Ovary (tissue), 9 donors: ENCODE results near the gene C9. TPM values are rescaled to one million over a fixed set of nuclear protein-coding genes. Genes with fewer than 3 reads are reported as not detected.

Experiments used
- DNase-seq, 5 donors: peaks; one replicate each; pipeline ENCODE4 v3.0.0-alpha.2; 2019 to 2020
- H3K27ac ChIP-seq, 2 donors: fragments of 200-600 bp; one replicate each; pipeline versions ENCODE4 v1.5.1 to v1.8.0; 2019 to 2022
- H3K27me3 ChIP-seq: fragments of 200-600 bp; one replicate; pipeline ENCODE4 v1.8.0; 2022
- H3K36me3 ChIP-seq: fragments of 200-600 bp; sonication (generic); one replicate; pipeline ENCODE4 v1.5.1; 2019
- H3K4me1 ChIP-seq: one replicate; pipeline ENCODE4 v1.8.1; 2013; ENCODE audit warnings: mild to moderate bottlenecking, moderate library complexity; ENCODE audit not compliant: insufficient read depth
- H3K4me3 ChIP-seq: fragments of 200-600 bp; sonication (generic); one replicate; pipeline ENCODE4 v1.5.1; 2017
- H3K9me3 ChIP-seq, 2 donors: fragments of 200-600 bp in 1 of 2; sonication (generic) in 1 of 2; one replicate each; pipeline versions ENCODE4 v1.5.1 to v1.8.1; 2013 to 2019; ENCODE audit warnings: mild to moderate bottlenecking in 1 of 2, moderate library complexity in 1 of 2
- EP300 ChIP-seq: sonication (generic); formaldehyde crosslinking; IDR thresholded peaks from one replicate; pipeline ENCODE4 v1.6.1; 2017; ENCODE audit warnings: antibody characterized with exemption
- POLR2A ChIP-seq: fragments of 450-650 bp; IDR thresholded peaks from one replicate; pipeline ENCODE4 v1.6.1; 2017; ENCODE audit warnings: antibody characterized with exemption, mild to moderate bottlenecking, moderate library complexity
- WGBS, 3 donors: extraction: QIAGEN DNeasy Blood & Tissue Kit in 1 of 3; methylation state at CpG; one replicate each; pipeline versions ENCODE4 v1.1.5 to v1.1.7; 2013 to 2017; 5-methylcytosine and 5-hydroxymethylcytosine counted together
- intact Hi-C, 4 donors: fragments of 100-400 bp; cut with DNase I; formaldehyde crosslinking; loops; one replicate each; pipeline versions ENCODE4 v1.11.0 to v1.15.1; 2022 to 2023
- polyA plus RNA-seq, 2 donors: library from polyadenylated mRNA; stranded (reverse); fragments of 200-250 nt in 1 of 2; fragments of 350-450 nt in 1 of 2; fragmentation: Illumina TruSeq in 1 of 2; extraction: RNeasy Lipid Tissue Mini Kit (QIAGEN cat#74804) in 1 of 2; gene quantifications; one replicate each; pipeline ENCODE4 v1.2.3, GENCODE V29; 2013 to 2014
- total RNA-seq, 7 donors: library from RNA; depleted of rRNA in 2 of 7; stranded (reverse); fragments of >200 nt in 2 of 7; fragmentation: NEBNext Ultra II Directional in 3 of 7; extraction: Animal tissue kit (Norgen Biotek cat#: 25700) in 3 of 7; gene quantifications; one replicate each; pipeline versions ENCODE4 v1.1.0 to v1.2.4, GENCODE V29; 2016 to 2023
- TF ChIP-seq, protein P1 (sequence below), 3 donors: fragments of 450-650 bp in 2 of 3; fragments of 200-600 bp in 1 of 3; IDR thresholded peaks; one replicate each; pipeline versions ENCODE4 v1.5.1 to v1.8.0; 2016 to 2022; ENCODE audit warnings: antibody characterized with exemption in 3 of 3, mild to moderate bottlenecking in 1 of 3
- donor health status: DM: no; HTN: no; CAD: no; lungs with moderate emphysema.
- donor health status: DM: no; HTN: no; CAD: no.
- donor health status: Bipolar disorder and iron deficiency.
- donor health status: DM: yes; HTN: yes; CAD: no.
- donor health status: DM: no; HTN: no; CAD: no.
- donor health status: DM: yes; HTN: yes; CAD: no.

C9 gene
- total and polyA plus RNA-seq, 9 donors = 0.20 to 0.84 TPM; not detected in 7

DNA sequence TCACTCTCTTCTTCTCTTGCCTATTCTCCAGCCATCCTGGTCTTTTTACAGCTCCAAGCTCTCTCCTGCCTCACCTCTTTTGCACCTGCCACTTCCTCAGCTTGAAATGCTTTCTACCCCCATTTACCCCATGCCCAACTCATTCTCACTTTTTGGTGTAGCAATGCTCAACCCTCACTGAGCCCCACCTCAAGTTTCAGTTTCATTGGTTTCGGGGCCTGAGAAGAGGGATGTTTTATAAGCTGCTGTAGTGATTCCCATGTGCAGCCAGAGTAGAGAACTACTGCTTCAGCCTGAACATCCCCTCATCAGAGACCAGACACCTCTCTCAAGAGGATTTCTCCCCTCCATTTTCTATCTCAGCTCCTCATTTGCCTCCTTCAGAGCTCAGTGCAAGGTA lies 99.8 kb downstream of the C9 start:
- WGBS, 3 donors = 88 to 96% (median 96%) methylated on average over 1 of the region's 1 CpG
- Histone ChIP-seq H3K4me3 (no peak overlapping the region), H3K4me1 (no peaks in the 10 kb centered on the region), H3K9me3 (no peaks in the 10 kb centered on the region), H3K27me3 (no peaks in the 10 kb centered on the region), H3K36me3 (no peaks in the 10 kb centered on the region), H3K27ac (no peak overlapping the region)
- TF ChIP-seq POLR2A (no peak), EP300 (no peak)
- TF ChIP-seq, protein P1, sequence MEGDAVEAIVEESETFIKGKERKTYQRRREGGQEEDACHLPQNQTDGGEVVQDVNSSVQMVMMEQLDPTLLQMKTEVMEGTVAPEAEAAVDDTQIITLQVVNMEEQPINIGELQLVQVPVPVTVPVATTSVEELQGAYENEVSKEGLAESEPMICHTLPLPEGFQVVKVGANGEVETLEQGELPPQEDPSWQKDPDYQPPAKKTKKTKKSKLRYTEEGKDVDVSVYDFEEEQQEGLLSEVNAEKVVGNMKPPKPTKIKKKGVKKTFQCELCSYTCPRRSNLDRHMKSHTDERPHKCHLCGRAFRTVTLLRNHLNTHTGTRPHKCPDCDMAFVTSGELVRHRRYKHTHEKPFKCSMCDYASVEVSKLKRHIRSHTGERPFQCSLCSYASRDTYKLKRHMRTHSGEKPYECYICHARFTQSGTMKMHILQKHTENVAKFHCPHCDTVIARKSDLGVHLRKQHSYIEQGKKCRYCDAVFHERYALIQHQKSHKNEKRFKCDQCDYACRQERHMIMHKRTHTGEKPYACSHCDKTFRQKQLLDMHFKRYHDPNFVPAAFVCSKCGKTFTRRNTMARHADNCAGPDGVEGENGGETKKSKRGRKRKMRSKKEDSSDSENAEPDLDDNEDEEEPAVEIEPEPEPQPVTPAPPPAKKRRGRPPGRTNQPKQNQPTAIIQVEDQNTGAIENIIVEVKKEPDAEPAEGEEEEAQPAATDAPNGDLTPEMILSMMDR (IDR thresholded peaks at IDR 0.05) = no peak
- no peak for DNase-seq
- intact Hi-C loops = no loop called here

DNA sequence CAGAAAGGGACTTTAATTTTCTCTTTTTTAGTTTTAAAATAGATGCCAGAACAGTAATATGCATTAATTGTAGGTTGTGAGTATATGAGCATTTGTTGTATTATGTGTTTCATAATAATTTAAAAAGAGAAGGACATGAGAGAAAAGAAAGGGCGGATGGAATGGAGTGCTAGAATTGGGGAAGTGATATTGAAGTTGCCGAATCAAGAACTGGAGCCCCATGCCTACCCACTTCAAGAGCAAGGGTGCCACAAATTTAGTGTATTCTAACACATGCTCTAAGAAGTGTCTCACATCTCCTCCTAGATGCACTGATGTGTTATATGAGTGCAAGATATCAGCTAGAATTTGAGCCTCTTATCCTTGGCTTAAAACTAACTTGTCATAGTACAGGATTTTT lies 101.3 kb downstream of the C9 start:
- WGBS, 3 donors = 89 to 99% (median 91%) methylated on average over 2 of the region's 2 CpGs
- no peak for DNase-seq
- Histone ChIP-seq H3K36me3 (no peaks in the 10 kb centered on the region), H3K4me1 (no peaks in the 10 kb centered on the region), H3K27me3 (no peaks in the 10 kb centered on the region), H3K4me3 (no peak overlapping the region), H3K27ac (no peak overlapping the region), H3K9me3 (no peaks in the 10 kb centered on the region)
- intact Hi-C loops = no loop called here
- TF ChIP-seq EP300 (no peak), POLR2A (no peak)
- TF ChIP-seq, protein P1 (IDR thresholded peaks at IDR 0.05) = no peak

DNA sequence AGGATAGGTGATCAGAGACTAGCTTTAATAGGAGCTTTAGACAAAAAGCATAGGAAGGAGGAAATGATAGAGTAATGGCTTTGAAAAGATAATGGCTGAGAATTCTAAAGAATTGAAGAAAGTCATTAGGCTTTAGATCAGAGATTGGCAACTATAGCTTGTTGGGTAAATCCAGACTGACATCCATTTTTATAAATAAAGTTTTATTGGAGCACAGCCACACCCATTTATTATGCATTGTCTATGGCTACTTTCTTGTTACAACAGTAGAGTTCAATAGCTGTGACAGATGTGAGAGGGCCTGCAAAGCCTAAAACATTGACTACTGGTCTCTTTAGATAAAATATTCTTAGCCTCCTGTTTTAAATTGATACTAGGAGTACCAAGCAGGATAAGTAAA lies 104.2 kb downstream of the C9 start:
- no peak for DNase-seq
- Histone ChIP-seq H3K27me3 (no peaks in the 10 kb centered on the region), H3K4me1 (no peaks in the 10 kb centered on the region), H3K9me3 (no peaks in the 10 kb centered on the region), H3K36me3 (no peaks in the 10 kb centered on the region), H3K27ac (no peak overlapping the region), H3K4me3 (no peak overlapping the region)
- TF ChIP-seq, protein P1 (IDR thresholded peaks at IDR 0.05) = no peak
- TF ChIP-seq POLR2A (no peak), EP300 (no peak)
- intact Hi-C loops = no loop called here

DNA sequence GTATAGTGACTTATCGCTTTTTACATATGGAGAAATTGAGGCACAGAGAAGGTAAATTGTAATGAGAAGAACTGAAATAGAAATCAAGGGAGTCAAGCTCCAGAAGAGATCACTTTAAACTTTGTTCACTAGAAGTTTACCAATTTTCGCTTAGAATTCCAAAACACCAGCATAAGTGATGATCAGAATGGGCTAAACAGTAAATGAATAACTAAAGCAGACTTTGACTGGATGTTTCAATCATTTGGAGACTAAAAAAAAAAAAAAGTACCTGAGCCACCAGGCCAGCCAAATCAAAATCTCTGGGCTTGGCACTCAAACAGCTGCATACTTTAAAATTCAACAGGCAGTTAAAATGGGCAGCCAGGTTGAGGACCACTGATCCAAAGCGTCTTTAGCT lies 106.7 kb downstream of the C9 start:
- no peak overlapping the region for H3K4me3 ChIP-seq
- no peaks in the 10 kb centered on the region for H3K27me3 ChIP-seq
- no peaks in the 10 kb centered on the region for H3K9me3 ChIP-seq
- no peak for DNase-seq
- no peak overlapping the region for H3K27ac ChIP-seq
- H3K4me1 ChIP-seq = no peaks in the 10 kb centered on the region
- TF ChIP-seq POLR2A (no peak), EP300 (no peak)
- TF ChIP-seq, protein P1 (IDR thresholded peaks at IDR 0.05) = no peak
- H3K36me3 ChIP-seq = no peaks in the 10 kb centered on the region
- intact Hi-C loops = no loop called here
- 91 to 94% (median 94%) methylated on average over 3 of the region's 3 CpGs for WGBS, 3 donors
